SK-N-MC (cell line): ENCODE results near the gene TCL1B.
"Not testable (repeated sequence)": the region's sequence is repeated elsewhere in the genome, so short reads cannot be mapped to it uniquely, and the experiment has no call there.

Experiments
- EZH2 ChIP-seq: fragments of 200-600 bp; sonication (generic); IDR thresholded peaks from one replicate; pipeline ENCODE4 v1.6.1; 2017; ENCODE audit warnings: antibody characterized with exemption
- POLR2AphosphoS5 ChIP-seq: IDR thresholded peaks from 2 replicates; pipeline ENCODE4 v1.6.1; 2012; ENCODE audit warnings: mild to moderate bottlenecking, low read depth, low read length, borderline replicate concordance

- not testable (repeated sequence) for TF ChIP-seq POLR2AphosphoS5, EZH2
Observed at GRCh38 chr14:95729402-95730028, 43.3 kb downstream of the TCL1B start.
